Stimulated activated CD4-positive, alpha-beta T cell treated with anti-CD3 and anti-CD28 coated beads, Interleukin-12 subunit alpha, Interleukin-12 subunit beta, amount 100 ng/mL, for 48 hours (primary cell): ENCODE results near the gene KAZN.
"Not testable (repeated sequence)": the region's sequence is repeated elsewhere in the genome, so short reads cannot be mapped to it uniquely, and the experiment has no call there.

Source experiments
- DNase-seq, 3 donors: peaks; one replicate each; pipeline ENCODE4 v3.0.0-alpha.2; 2020; ENCODE audit warnings: low read depth in 2 of 3, low spot score in 1 of 3

KAZN gene

GRCh38 chr1:14962407-14962806 lies 363.9 kb downstream of the KAZN start:
- DNase-seq: no peak

- not testable (repeated sequence) for DNase-seq
Observed at GRCh38 chr1:14963791-14964710, 365.6 kb downstream of the KAZN start.

GRCh38 chr1:14964711-14965055 lies 366.2 kb downstream of the KAZN start:
- no peak for DNase-seq

GRCh38 chr1:14968251-14968851 lies 369.9 kb downstream of the KAZN start:
- no peak for DNase-seq

GRCh38 chr1:14969006-14969405 lies 370.5 kb downstream of the KAZN start:
- peak; percentile 4 to 26 (median 13) for DNase-seq

- DNase-seq: peak; percentile 8 to 36 (median 31)
Observed at GRCh38 chr1:14970115-14970798, 371.8 kb downstream of the KAZN start.

GRCh38 chr1:14970799-14971141 lies 372.3 kb downstream of the KAZN start:
- no peak for DNase-seq

GRCh38 chr1:14971221-14971620 lies 372.7 kb downstream of the KAZN start:
- DNase-seq: no peak

GRCh38 chr1:14972107-14972506 lies 373.6 kb downstream of the KAZN start:
- no peak for DNase-seq

- no peak for DNase-seq
Observed at GRCh38 chr1:14973773-14974172, 375.3 kb downstream of the KAZN start.

- no peak for DNase-seq
Observed at GRCh38 chr1:14974361-14974760, 375.9 kb downstream of the KAZN start.

- no peak for DNase-seq
Observed at GRCh38 chr1:14975119-14975518, 376.6 kb downstream of the KAZN start.

- no peak for DNase-seq
Observed at GRCh38 chr1:14976256-14976655, 377.8 kb downstream of the KAZN start.

GRCh38 chr1:14977338-14977931 lies 378.9 kb downstream of the KAZN start:
- no peak for DNase-seq

GRCh38 chr1:14980621-14981218 lies 382.2 kb downstream of the KAZN start:
- DNase-seq: no peak

GRCh38 chr1:14982029-14982428 lies 383.5 kb downstream of the KAZN start:
- DNase-seq: no peak

GRCh38 chr1:14983277-14983676 lies 384.8 kb downstream of the KAZN start:
- no peak for DNase-seq

GRCh38 chr1:14986168-14986567 lies 387.7 kb downstream of the KAZN start:
- no peak for DNase-seq

GRCh38 chr1:14987829-14988603 lies 389.5 kb downstream of the KAZN start:
- no peak for DNase-seq

GRCh38 chr1:14988636-14989035 lies 390.2 kb downstream of the KAZN start:
- no peak for DNase-seq
